Glutamatergic neuron (in vitro differentiated cells): Measurements from ENCODE around the gene NR2E1. TPM values are rescaled to one million over a fixed set of nuclear protein-coding genes. Genes with fewer than 3 reads are reported as not detected.

Experiments
- DNase-seq: peaks from one replicate; pipeline ENCODE4 v3.0.0; 2022
- H3K27ac Mint-ChIP-seq: one replicate; pipeline ENCODE4 v1.8.0; 2020; ENCODE audit warnings: mild to moderate bottlenecking, mixed read lengths, inconsistent platforms; ENCODE audit not compliant: unreplicated experiment
- H3K27me3 Mint-ChIP-seq: one replicate; pipeline ENCODE4 v1.8.0; 2020; ENCODE audit warnings: mild to moderate bottlenecking, moderate library complexity, mixed read lengths, inconsistent platforms; ENCODE audit not compliant: unreplicated experiment
- H3K36me3 Mint-ChIP-seq: one replicate; pipeline ENCODE4 v1.8.0; 2020; ENCODE audit warnings: mild to moderate bottlenecking, mixed read lengths, inconsistent platforms; ENCODE audit not compliant: unreplicated experiment
- H3K4me1 Mint-ChIP-seq: one replicate; pipeline ENCODE4 v1.8.0; 2020; ENCODE audit warnings: mild to moderate bottlenecking, low read depth, mixed read lengths, inconsistent platforms; ENCODE audit not compliant: unreplicated experiment
- H3K4me3 Mint-ChIP-seq: one replicate; pipeline ENCODE4 v1.8.0; 2020; ENCODE audit warnings: mild to moderate bottlenecking, mixed read lengths, inconsistent platforms; ENCODE audit not compliant: unreplicated experiment
- H3K9me3 Mint-ChIP-seq: one replicate; pipeline ENCODE4 v1.8.0; 2020; ENCODE audit warnings: mild to moderate bottlenecking, moderate library complexity, mixed read lengths, inconsistent platforms; ENCODE audit not compliant: unreplicated experiment
- total RNA-seq: library from RNA; stranded (reverse); fragmentation: NEBNext Ultra II Directional; extraction: Animal tissue kit (Norgen Biotek cat#: 25700); gene quantifications from one replicate; pipeline ENCODE4 v1.2.1, GENCODE V29; 2021; ENCODE audit not compliant: unreplicated experiment
- TF ChIP-seq, protein P1 (sequence below): fragments of 200-600 bp; sonication (generic); IDR thresholded peaks from one replicate; pipeline ENCODE4 v1.5.0; 2021; ENCODE audit not compliant: partially characterized antibody, unreplicated experiment

NR2E1 gene
- total RNA-seq, 1 donor from 2014 or later = not detected

DNA sequence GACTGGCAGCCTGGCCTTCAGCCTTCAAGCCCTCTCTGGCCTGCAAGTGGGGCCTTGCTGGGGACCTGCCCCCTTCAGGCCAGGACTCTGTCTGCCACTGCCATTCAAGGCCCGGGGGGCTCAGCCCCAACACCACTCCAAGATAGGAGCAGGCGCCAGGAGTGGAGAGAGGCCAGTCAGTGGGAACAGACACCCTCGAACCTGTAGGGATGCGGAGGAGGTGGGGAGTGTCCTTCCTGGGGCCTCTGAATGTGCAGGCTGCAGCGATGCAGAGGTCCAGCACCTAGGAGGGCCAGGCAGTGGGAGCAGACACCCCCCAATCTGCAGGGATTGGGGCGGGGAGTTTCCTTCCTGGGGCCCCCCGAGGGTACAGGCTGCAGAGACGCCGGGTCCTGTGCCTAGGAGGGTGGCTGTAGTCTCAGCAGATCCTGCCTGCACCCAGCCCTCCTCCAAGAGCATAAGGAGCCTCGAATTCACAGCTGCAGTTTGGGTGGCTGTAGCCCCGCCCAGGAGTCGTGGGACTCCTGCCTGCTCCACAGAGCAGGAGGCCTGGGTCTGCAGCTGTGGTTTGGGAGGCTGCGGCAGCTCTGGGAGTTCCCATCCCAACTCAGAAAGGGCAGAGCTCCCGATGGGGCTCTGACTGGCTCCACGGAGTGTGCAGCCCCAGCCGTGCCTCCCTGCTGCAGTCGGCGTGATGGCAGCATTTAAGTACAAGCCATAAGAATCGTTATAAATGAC, 33.1 kb downstream of the NR2E1 start:
- Mint-ChIP-seq H3K4me1 (no peaks in the 10 kb centered on the region), H3K27ac (no peak overlapping the region), H3K9me3 (peaks cover 2% of the 10 kb centered on the region), H3K4me3 (no peak overlapping the region), H3K36me3 (no peaks in the 10 kb centered on the region), H3K27me3 (no peaks in the 10 kb centered on the region)
- TF ChIP-seq, protein P1, sequence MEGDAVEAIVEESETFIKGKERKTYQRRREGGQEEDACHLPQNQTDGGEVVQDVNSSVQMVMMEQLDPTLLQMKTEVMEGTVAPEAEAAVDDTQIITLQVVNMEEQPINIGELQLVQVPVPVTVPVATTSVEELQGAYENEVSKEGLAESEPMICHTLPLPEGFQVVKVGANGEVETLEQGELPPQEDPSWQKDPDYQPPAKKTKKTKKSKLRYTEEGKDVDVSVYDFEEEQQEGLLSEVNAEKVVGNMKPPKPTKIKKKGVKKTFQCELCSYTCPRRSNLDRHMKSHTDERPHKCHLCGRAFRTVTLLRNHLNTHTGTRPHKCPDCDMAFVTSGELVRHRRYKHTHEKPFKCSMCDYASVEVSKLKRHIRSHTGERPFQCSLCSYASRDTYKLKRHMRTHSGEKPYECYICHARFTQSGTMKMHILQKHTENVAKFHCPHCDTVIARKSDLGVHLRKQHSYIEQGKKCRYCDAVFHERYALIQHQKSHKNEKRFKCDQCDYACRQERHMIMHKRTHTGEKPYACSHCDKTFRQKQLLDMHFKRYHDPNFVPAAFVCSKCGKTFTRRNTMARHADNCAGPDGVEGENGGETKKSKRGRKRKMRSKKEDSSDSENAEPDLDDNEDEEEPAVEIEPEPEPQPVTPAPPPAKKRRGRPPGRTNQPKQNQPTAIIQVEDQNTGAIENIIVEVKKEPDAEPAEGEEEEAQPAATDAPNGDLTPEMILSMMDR = no peak
- no peak for DNase-seq

DNA sequence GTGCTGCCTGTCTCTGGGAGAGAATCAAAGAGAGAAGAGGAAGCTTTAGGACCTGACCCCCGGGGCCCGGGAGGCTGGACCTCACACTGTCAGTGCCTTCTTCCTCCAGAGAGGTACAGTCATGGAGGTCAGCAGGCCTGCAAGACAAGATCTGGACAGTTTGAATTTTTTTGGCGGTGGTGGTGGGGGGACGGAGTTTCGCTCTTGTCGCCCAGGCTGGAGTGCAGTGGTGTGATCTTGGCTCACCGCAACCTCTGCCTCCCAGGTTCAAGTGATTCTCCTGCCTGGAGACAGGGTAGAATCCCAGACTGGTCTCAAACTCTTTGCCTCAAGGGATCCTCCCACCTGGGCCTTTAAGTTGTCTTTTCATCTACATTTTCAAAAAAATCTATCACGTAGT, 34.4 kb downstream of the NR2E1 start:
- H3K27ac Mint-ChIP-seq = no peak overlapping the region
- no peak overlapping the region for H3K4me3 Mint-ChIP-seq
- TF ChIP-seq, protein P1 = no peak
- no peaks in the 10 kb centered on the region for H3K9me3 Mint-ChIP-seq
- no peaks in the 10 kb centered on the region for H3K36me3 Mint-ChIP-seq
- H3K27me3 Mint-ChIP-seq = no peaks in the 10 kb centered on the region
- no peak for DNase-seq
- no peaks in the 10 kb centered on the region for H3K4me1 Mint-ChIP-seq

DNA sequence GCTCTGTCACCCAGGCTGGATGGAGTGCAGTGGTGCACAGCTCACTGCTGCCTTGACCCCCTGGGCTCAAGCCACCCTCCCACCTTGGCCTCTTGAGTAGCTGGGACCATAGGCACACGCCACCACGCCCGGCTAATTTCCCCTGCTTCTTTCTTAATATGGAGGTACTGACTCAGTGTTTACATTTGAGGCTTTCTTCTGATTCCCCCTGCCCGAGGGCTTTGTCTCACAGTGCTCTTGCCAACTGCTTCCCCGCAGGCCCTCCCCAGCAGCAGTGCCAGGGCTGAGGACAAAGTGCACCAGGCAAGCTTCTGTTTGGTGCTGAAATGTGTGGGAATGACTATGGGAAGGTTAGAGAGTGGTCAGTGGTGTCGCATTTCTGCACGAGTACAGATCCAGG, 34.8 kb downstream of the NR2E1 start:
- DNase-seq = no peak
- no peak overlapping the region for H3K4me3 Mint-ChIP-seq
- H3K36me3 Mint-ChIP-seq = no peaks in the 10 kb centered on the region
- no peaks in the 10 kb centered on the region for H3K27me3 Mint-ChIP-seq
- TF ChIP-seq, protein P1 = no peak
- no peak overlapping the region for H3K27ac Mint-ChIP-seq
- H3K9me3 Mint-ChIP-seq = no peaks in the 10 kb centered on the region
- H3K4me1 Mint-ChIP-seq = no peaks in the 10 kb centered on the region

DNA sequence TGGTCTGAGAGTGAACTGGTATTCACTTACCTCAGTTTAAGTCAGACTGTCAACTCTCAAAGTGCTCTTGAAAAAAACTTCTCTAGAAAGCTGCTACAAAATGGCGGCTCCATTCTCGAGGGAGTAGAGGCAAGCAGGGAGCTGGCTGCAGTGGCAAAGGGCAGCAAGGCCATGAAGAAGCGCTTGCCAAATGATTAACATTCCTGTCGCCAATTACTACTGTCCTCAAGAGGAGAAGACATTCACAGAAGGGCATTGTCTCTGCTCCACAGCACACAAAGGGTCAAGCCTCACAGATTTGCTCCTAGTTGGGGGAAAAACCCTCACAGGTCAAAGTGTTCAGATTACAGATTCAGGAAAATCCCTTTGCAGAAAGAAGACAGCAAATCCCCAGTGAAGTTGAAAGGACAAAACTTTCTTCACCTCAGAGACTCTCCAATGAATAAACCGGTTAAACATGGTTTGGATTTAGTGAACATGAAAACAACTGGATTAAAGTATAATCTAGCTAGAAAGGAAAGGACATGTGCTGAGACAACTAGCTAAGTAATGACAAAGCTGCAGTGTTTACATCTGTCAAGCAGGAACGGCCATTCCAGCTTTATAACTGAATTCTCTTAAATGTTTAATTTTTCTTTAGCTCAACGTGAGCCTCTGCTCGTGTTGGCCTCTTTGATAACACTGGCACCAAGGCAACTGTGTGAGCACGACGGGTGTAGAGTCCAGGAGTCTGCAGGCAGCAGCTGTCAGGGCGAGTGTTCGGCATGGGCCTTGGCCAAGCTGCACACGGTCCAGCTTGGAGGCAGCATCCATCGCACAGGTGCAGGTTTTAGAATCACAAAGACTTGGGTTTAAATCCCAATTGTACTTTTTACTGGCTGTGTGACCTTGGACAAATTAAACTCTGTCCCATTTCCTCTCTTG, 37.6 kb downstream of the NR2E1 start:
- H3K9me3 Mint-ChIP-seq = peaks cover 3% of the 10 kb centered on the region
- no peak for DNase-seq
- no peak overlapping the region for H3K4me3 Mint-ChIP-seq
- TF ChIP-seq, protein P1 = no peak
- peaks cover 2% of the 10 kb centered on the region for H3K4me1 Mint-ChIP-seq
- H3K27me3 Mint-ChIP-seq = no peaks in the 10 kb centered on the region
- peaks cover 5% of the 10 kb centered on the region for H3K36me3 Mint-ChIP-seq
- no peak overlapping the region for H3K27ac Mint-ChIP-seq

DNA sequence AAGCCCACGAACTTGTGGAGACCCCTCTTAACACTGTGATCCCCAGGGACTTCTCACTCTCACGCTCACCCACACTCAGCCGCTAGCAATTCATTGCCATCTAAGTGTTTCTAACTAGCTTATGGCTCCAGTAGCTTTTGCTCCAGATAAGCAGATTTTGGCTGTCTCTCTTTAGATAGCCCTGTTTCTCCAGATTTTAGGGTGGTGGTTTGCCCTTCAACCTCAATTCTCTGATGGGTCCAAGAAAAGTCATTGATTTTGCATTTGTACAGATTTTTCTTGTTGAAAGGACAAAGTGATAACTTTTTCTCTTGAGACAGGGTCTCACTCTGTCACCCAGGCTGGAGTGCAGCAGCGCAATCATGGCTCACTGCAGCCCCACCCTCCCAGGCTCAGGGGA, 41.2 kb downstream of the NR2E1 start:
- no peak overlapping the region for H3K4me3 Mint-ChIP-seq
- TF ChIP-seq, protein P1 = no peak
- H3K4me1 Mint-ChIP-seq = peaks cover 2% of the 10 kb centered on the region
- DNase-seq = no peak
- no peak overlapping the region for H3K27ac Mint-ChIP-seq
- peaks cover 3% of the 10 kb centered on the region for H3K9me3 Mint-ChIP-seq
- H3K27me3 Mint-ChIP-seq = no peaks in the 10 kb centered on the region
- H3K36me3 Mint-ChIP-seq = peaks cover 5% of the 10 kb centered on the region
